ENCODE measurements around the gene SP100. TPM values are rescaled to one million over a fixed set of nuclear protein-coding genes. Genes with fewer than 3 reads are reported as not detected.
A peak's percentile ranks its signal among the peaks of the same experiment; 100 is the strongest.

The SP100 gene
- total and polyA plus RNA-seq, 7 experiments from 2014 or later = 103 to 391 (median 211) TPM

DNA sequence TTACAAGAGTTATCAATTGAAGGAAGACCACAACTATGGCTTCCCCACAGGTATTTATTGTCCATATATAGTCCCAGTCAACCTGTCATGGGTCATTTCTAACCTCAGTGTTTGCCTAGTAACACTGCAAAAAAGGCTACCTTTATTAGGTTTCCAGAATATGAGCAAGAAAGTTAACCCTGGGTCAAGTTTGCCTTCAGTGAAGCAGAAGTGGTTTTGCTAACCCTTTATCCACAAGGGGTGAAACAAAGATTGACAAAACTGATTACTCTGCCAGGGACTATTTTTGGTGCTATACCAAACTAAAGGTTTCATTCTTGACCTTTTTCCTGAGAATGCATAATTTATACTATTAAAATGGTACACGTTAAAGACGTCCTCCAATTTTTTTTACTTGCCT lies 28.8 kb downstream of the SP100 start:
- H3K27me3 Mint-ChIP-seq = no peaks in the 10 kb centered on the region
- POLR2A ChIA-PET = no interaction called here
- peaks cover 41 to 81% (median 70%) of the 10 kb centered on the region in 7 donors for H3K4me1 Mint-ChIP-seq
- intact Hi-C loops (cut with micrococcal nuclease) = loop anchor here (5.0 kb wide), 2 partner anchors 38 to 218 kb away; partner anchors contain the start of gene SP140 (in 1 of the 2)
- Histone ChIP-seq H3K27ac (ENCODE audit: low read depth, low read length) (no peak overlapping the region), H3K36me3 (ENCODE audit: control insufficient read depth in 2 of 3, insufficient read depth in 3 of 3, low read length in 3 of 3) (peaks cover 24 to 66% (median 30%) of the 10 kb centered on the region in 3 experiments), H3K4me1 (ENCODE audit: control insufficient read depth in 2 of 2, insufficient read depth in 2 of 2, low read length in 2 of 2) (peaks cover 39 to 44% of the 10 kb centered on the region in 2 donors), H3K9me3 (ENCODE audit: control insufficient read depth in 2 of 3, low read length in 3 of 3) (no peaks in the 10 kb centered on the region), H3K4me3 (ENCODE audit: low read length) (no peak overlapping the region), H3K27me3 (ENCODE audit: control insufficient read depth in 2 of 2, insufficient read depth in 2 of 2, low read length in 2 of 2) (no peaks in the 10 kb centered on the region)
- peaks cover 35 to 63% (median 60%) of the 10 kb centered on the region in 5 donors for H3K36me3 Mint-ChIP-seq
- DNase-seq = no peak
- no peak overlapping the region for H3K4me3 Mint-ChIP-seq
- CTCF ChIA-PET = no interaction called here
- H3K9me3 Mint-ChIP-seq = no peaks in the 10 kb centered on the region
- no peak for ATAC-seq
- peak overlapping the region in 5 of 9 donors; percentile 21 to 84 (median 41) for H3K27ac Mint-ChIP-seq

DNA sequence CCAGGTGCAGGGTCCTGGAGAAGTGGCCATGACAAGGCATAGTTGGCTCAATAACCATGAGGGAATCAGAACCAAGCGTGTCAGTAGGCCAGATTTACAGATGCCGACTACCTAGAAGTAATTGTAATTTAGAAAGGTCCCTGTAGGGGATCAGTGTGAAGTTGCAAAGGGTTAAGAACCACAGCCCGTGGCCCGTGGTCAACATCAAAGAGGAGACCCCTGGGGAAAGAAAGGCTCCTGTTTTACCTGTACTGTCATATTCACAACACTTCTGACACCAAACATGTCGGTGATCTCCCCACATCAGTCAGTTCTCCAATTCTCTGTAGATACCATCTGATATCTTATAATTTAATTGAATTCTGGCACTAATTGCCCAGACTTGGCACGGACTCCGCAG lies 31.0 kb downstream of the SP100 start:
- no peaks in the 10 kb centered on the region for H3K9me3 ChIP-seq (ENCODE audit: control insufficient read depth in 2 of 3, low read length in 3 of 3)
- CTCF ChIA-PET = no interaction called here
- H3K27me3 Mint-ChIP-seq = no peaks in the 10 kb centered on the region
- no peak for ATAC-seq
- H3K27me3 ChIP-seq (ENCODE audit: control insufficient read depth in 2 of 2, insufficient read depth in 2 of 2, low read length in 2 of 2) = no peaks in the 10 kb centered on the region
- H3K27ac Mint-ChIP-seq = peak overlapping the region; percentile 51 to 94 (median 84)
- H3K9me3 Mint-ChIP-seq = no peaks in the 10 kb centered on the region
- no peak overlapping the region for H3K4me3 ChIP-seq (ENCODE audit: low read length)
- H3K36me3 ChIP-seq (ENCODE audit: control insufficient read depth in 2 of 3, insufficient read depth in 3 of 3, low read length in 3 of 3) = peaks cover 26 to 80% (median 30%) of the 10 kb centered on the region in 3 experiments
- peaks cover 37 to 80% (median 70%) of the 10 kb centered on the region in 5 donors for H3K36me3 Mint-ChIP-seq
- peaks cover 36 to 77% (median 66%) of the 10 kb centered on the region in 7 donors for H3K4me1 Mint-ChIP-seq
- POLR2A ChIA-PET = interaction anchor here (1.2 kb wide), 1 partner anchor 22 kb away, joined by 7 read pairs; no protein-coding TSS in a partner anchor
- no peak for DNase-seq
- H3K4me1 ChIP-seq (ENCODE audit: control insufficient read depth in 2 of 2, insufficient read depth in 2 of 2, low read length in 2 of 2) = peaks cover 24 to 29% of the 10 kb centered on the region in 2 donors
- H3K4me3 Mint-ChIP-seq = peak overlapping the region in 2 of 10 donors; percentile 4 to 57
- intact Hi-C loops (cut with micrococcal nuclease) = loop anchor here in 1 of 2 donors (5.0 kb wide), 1 partner anchor 220 kb away; the partner anchor contains the start of gene SP140
- H3K27ac ChIP-seq (ENCODE audit: low read depth, low read length) = peak overlapping the region; percentile 5

DNA sequence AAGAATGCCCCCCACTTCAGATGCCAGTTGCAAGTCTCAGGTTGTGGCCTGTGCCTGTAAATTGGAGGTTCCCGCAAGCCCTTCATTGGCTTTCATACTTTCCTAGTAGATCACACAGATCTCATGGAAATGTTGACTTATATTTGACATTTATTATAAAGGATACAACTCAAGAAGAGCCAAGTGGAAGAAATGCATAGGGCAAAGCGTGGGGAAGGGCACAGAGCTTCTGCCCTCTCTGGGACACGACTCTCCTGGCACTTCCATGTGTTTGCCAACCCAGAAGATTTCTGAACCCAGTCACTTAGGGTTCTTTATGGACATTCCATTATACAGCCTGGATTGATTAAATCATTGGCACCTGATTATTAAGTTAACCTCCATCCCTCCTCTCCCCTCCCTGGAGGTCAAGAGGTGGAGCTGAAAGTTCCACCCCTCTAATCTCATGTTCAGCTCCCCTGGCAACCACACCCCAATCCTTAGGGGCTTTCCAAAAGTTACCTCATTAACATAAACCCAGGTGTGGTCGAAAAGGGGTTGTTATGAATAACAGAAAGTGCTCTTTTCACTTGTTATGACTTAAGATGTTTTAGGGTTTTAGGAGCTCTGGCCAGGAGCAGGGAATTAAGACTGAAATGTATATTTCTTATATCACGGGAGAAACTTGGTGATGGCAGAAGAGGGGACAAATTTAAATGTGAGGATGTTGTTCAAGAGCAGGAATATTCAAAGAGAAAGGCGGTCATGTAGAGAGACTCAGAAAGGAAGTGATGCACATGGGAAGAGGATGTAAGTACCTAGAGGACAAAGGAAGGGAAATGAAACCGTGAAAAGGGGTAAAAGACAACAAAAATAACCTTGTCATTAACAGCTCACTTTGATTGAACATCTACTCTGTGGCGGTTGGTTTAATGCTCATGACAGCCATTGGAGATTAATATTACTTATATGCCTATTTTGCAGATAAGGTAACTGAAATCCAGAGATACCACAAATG lies 31.8 kb downstream of the SP100 start:
- Mint-ChIP-seq H3K27ac (peak overlapping the region; percentile 73 to 94 (median 85)), H3K9me3 (peaks cover 0 to under 1% (median 0%) of the 10 kb centered on the region in 11 donors), H3K4me3 (peak overlapping the region; percentile 16 to 78 (median 59)), H3K36me3 (peaks cover 37 to 83% (median 74%) of the 10 kb centered on the region in 5 donors), H3K4me1 (peaks cover 33 to 74% (median 64%) of the 10 kb centered on the region in 7 donors), H3K27me3 (no peaks in the 10 kb centered on the region)
- no peaks in the 10 kb centered on the region for H3K27me3 ChIP-seq (ENCODE audit: control insufficient read depth in 2 of 2, insufficient read depth in 2 of 2, low read length in 2 of 2)
- H3K4me3 ChIP-seq (ENCODE audit: low read length) = no peak overlapping the region
- peaks cover 26 to 85% (median 30%) of the 10 kb centered on the region in 3 experiments for H3K36me3 ChIP-seq (ENCODE audit: control insufficient read depth in 2 of 3, insufficient read depth in 3 of 3, low read length in 3 of 3)
- peak; percentile 78 for ATAC-seq
- H3K27ac ChIP-seq (ENCODE audit: low read depth, low read length) = peak overlapping the region; percentile 5
- ChIA-PET POLR2A (interaction anchor here (0.6 to 1.2 kb wide), 2 partner anchors 22 to 63 kb away, joined by 3 to 7 read pairs; no protein-coding TSS in a partner anchor), CTCF (no interaction called here)
- peak in 6 of 9 donors; percentile 9 to 40 (median 32) for DNase-seq
- H3K4me1 ChIP-seq (ENCODE audit: control insufficient read depth in 2 of 2, insufficient read depth in 2 of 2, low read length in 2 of 2) = peaks cover 17 to 25% of the 10 kb centered on the region in 2 donors
- no peaks in the 10 kb centered on the region for H3K9me3 ChIP-seq (ENCODE audit: control insufficient read depth in 2 of 3, low read length in 3 of 3)
- intact Hi-C loops (cut with micrococcal nuclease) = loop anchor here (1.0 to 5.0 kb wide), 2 partner anchors 11 to 220 kb away; partner anchors contain the start of gene SP140 (in 1 of the 2)

DNA sequence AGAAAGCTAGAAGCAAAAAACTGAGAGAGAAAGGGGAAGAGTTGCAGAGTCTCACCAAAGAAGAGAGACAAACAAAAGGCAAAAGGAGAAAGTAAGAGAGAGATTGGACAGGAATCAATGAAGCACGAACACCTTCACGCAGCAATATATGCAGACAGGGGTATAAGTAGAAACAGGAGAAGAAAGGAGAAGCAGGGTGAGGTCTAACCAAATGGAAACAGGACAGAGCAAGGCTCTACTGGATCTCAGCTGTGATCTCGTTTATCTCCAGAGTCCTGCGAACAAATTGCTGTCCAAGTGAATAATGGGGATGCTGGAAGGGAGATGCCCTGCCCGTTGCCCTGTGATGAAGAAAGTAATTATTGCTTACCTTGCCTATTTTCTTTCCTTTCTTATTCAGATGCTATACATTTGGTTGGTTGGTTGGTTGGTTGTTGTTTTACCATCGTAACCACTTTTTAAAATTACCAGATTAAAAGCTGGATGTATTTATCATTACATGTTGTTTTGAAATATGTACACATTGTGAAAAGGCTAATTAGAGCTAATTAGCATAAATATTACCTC lies 34.0 kb downstream of the SP100 start:
- H3K4me3 ChIP-seq (ENCODE audit: low read length) = no peak overlapping the region
- Mint-ChIP-seq H3K4me3 (no peak overlapping the region), H3K27me3 (no peaks in the 10 kb centered on the region), H3K4me1 (peaks cover 34 to 85% (median 75%) of the 10 kb centered on the region in 7 donors), H3K9me3 (peaks cover 0 to 11% (median 0%) of the 10 kb centered on the region in 11 donors), H3K27ac (peak overlapping the region in 6 of 9 donors; percentile 1 to 94 (median 50)), H3K36me3 (peaks cover 50 to 90% (median 83%) of the 10 kb centered on the region in 5 donors)
- ChIA-PET POLR2A (no interaction called here), CTCF (no interaction called here)
- no peak overlapping the region for H3K27ac ChIP-seq (ENCODE audit: low read depth, low read length)
- DNase-seq (no peak), ATAC-seq (no peak)
- no peaks in the 10 kb centered on the region for H3K27me3 ChIP-seq (ENCODE audit: control insufficient read depth in 2 of 2, insufficient read depth in 2 of 2, low read length in 2 of 2)
- intact Hi-C loops (cut with micrococcal nuclease) = loop anchor here in 1 of 2 donors (5.0 kb wide), 1 partner anchor 223 kb away; the partner anchor contains the start of gene SP140
- peaks cover 12 to 76% (median 24%) of the 10 kb centered on the region in 3 experiments for H3K36me3 ChIP-seq (ENCODE audit: control insufficient read depth in 2 of 3, insufficient read depth in 3 of 3, low read length in 3 of 3)
- peaks cover 15 to 25% of the 10 kb centered on the region in 2 donors for H3K4me1 ChIP-seq (ENCODE audit: control insufficient read depth in 2 of 2, insufficient read depth in 2 of 2, low read length in 2 of 2)
- H3K9me3 ChIP-seq (ENCODE audit: control insufficient read depth in 2 of 3, low read length in 3 of 3) = no peaks in the 10 kb centered on the region

DNA sequence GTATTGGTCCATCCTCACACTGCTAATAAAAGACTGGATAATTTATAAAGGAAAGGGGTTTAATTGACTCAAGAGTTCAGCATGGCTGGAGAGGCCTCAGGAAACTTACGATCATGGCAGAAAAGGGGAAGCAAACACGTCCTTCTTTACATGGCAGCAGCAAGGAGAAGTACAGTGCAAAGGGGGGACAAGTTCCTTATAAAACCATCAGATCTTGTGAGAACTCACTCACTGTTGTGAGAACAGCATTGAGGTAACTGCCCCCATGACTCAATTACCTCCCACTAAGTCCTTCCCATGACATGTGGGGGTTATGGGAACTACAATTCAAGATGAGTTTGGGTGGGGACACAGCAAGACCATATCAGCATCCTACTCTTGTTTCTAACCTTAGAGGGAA lies 37.0 kb downstream of the SP100 start:
- Histone ChIP-seq H3K9me3 (ENCODE audit: control insufficient read depth in 2 of 3, low read length in 3 of 3) (no peaks in the 10 kb centered on the region), H3K4me1 (ENCODE audit: control insufficient read depth in 2 of 2, insufficient read depth in 2 of 2, low read length in 2 of 2) (peaks cover 16 to 21% of the 10 kb centered on the region in 2 donors), H3K4me3 (ENCODE audit: low read length) (no peak overlapping the region), H3K27ac (ENCODE audit: low read depth, low read length) (no peak overlapping the region), H3K36me3 (ENCODE audit: control insufficient read depth in 2 of 3, insufficient read depth in 3 of 3, low read length in 3 of 3) (peaks cover 14 to 63% (median 21%) of the 10 kb centered on the region in 3 experiments), H3K27me3 (ENCODE audit: control insufficient read depth in 2 of 2, insufficient read depth in 2 of 2, low read length in 2 of 2) (no peaks in the 10 kb centered on the region)
- H3K4me1 Mint-ChIP-seq = peaks cover 44 to 91% (median 80%) of the 10 kb centered on the region in 7 donors
- H3K27me3 Mint-ChIP-seq = no peaks in the 10 kb centered on the region
- H3K36me3 Mint-ChIP-seq = peaks cover 49 to 95% (median 88%) of the 10 kb centered on the region in 5 donors
- peak overlapping the region in 1 of 10 donors; percentile 21 for H3K4me3 Mint-ChIP-seq
- ATAC-seq (no peak), DNase-seq (no peak)
- ChIA-PET POLR2A (no interaction called here), CTCF (no interaction called here)
- peaks cover 0 to 25% (median 10%) of the 10 kb centered on the region in 11 donors for H3K9me3 Mint-ChIP-seq
- H3K27ac Mint-ChIP-seq = peak overlapping the region in 7 of 9 donors; percentile 3 to 64 (median 29)
- intact Hi-C loops (cut with micrococcal nuclease) = no loop called here

Data from naive thymus-derived CD4-positive, alpha-beta T cell (primary cell).